GM19452 (cell line): ENCODE data around the gene HTR3B.

Experiments
- ATAC-seq: cut with Tn5 transposase; IDR thresholded peaks from one replicate; pipeline ENCODE4 v1.9.1; 2021; ENCODE audit not compliant: unreplicated experiment

HTR3B gene

DNA sequence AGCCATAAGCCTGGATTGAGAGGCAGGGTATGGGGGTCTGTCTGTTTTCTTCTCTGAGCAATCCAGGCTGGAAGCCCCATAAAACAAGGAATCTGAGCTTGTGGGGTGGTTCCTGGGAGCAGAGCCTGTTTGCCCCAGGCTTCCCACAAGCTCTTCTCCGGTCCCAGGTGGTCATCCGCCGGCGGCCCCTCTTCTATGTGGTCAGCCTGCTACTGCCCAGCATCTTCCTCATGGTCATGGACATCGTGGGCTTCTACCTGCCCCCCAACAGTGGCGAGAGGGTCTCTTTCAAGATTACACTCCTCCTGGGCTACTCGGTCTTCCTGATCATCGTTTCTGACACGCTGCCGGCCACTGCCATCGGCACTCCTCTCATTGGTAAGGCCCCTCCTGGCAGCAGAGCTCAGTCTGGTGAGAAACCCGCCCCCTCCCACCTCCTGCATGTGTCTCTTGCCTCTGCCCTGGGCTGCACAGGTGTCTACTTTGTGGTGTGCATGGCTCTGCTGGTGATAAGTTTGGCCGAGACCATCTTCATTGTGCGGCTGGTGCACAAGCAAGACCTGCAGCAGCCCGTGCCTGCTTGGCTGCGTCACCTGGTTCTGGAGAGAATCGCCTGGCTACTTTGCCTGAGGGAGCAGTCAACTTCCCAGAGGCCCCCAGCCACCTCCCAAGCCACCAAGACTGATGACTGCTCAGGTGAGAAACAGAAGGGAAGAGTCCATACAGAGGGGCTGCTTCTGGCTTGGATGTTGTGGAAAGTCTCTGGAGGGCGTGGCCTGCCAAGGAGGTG is 82.0 kb downstream of the HTR3B start:
- ATAC-seq, result no peak

DNA sequence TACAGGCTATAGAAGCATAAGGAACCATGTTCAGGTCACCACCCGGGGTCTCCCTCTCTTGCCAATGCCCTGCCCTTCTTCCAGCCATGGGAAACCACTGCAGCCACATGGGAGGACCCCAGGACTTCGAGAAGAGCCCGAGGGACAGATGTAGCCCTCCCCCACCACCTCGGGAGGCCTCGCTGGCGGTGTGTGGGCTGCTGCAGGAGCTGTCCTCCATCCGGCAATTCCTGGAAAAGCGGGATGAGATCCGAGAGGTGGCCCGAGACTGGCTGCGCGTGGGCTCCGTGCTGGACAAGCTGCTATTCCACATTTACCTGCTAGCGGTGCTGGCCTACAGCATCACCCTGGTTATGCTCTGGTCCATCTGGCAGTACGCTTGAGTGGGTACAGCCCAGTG is 84.8 kb downstream of the HTR3B start:
- no peak for ATAC-seq

DNA sequence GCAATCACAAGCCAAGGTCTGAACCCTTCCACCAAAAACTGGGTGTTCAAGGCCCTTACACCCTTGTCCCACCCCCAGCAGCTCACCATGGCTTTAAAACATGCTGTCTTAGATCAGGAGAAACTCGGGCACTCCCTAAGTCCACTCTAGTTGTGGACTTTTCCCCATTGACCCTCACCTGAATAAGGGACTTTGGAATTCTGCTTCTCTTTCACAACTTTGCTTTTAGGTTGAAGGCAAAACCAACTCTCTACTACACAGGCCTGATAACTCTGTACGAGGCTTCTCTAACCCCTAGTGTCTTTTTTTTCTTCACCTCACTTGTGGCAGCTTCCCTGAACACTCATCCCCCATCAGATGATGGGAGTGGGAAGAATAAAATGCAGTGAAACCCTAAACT is 85.3 kb downstream of the HTR3B start:
- ATAC-seq, result no peak

DNA sequence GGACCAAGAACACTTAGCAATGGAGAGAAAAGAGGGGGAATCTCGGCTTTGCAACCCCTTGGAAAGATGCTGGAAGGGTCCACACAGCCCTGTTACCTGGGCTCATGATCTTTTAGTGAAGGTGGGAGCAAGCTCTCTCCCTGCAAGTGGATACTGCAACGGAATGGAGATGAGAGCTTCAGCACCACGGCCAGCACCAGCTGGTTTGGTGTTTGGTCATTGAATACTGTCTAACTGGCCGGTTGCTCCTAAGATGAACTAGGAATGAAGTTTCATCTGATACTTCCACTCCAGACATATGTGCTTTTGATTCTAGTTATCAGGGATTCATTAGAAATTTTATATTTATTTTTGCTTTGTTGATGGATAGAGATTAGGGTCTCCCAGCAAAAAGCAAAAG is 86.6 kb downstream of the HTR3B start:
- no peak for ATAC-seq

DNA sequence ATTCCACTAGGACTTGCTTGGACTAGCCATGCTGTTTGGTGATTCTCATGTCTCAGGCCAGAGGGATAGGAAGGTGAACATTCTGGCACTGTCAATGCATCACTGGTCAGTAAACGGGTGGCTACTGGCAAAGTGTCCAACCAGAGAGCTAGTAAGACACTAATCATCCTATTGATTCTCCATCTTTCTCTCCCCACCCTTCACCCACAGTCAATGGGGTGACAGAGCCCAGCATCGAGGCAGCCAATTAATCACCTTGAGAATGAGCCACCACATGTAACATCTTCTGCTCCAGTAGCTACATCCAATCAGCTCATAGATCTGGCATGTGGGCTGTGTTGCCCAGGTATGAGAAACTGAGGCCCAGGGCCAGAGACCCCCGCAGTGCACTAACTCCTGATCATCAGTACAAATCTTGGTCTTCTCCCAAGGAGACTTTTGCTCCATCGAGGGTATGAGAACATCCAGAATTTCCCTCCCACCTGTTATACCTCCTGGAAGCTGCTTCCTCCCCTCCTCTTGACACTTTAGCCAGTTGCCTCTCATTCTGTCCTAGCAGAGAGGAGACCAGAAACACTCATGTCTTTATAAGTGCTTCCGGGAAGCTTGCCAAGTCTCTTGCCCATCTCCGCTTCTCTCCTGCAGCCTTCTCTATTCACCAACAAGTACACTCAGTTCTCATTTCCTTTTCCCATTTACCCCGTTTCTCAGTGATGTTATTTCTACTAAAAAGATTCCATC is 87.3 kb downstream of the HTR3B start:
- ATAC-seq, result no peak

DNA sequence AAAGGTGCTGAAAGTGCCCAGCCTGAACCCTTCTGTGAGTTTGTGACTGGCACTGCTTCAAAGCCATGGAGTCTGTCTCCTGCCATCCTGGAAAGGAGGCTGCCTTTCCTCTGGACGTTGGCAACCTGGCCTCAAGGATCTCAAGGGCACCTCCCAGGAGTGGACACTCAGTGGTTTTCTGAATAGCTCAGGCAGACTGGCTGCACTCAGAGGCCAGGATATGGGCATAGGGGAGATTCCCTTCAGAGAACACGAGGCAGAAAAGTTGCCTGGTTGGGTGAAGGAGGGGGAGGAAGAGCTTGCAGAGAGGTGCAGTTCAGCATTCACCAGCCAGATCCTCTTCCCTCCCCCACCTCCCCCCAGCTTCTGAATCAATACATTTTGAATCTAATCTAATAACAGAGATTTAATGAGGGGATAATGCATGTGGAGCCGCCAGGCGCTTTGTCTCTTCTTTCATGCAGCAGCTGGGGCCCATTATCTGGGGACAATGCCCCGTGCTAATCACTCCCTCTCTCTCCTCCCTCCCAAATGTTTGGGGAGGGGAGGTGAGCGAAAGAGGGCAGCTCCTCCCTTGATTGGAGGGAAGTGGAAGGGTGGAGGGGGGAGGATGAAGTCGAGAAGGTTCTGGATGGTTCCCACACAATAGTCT is 88.0 kb downstream of the HTR3B start:
- no peak for ATAC-seq

DNA sequence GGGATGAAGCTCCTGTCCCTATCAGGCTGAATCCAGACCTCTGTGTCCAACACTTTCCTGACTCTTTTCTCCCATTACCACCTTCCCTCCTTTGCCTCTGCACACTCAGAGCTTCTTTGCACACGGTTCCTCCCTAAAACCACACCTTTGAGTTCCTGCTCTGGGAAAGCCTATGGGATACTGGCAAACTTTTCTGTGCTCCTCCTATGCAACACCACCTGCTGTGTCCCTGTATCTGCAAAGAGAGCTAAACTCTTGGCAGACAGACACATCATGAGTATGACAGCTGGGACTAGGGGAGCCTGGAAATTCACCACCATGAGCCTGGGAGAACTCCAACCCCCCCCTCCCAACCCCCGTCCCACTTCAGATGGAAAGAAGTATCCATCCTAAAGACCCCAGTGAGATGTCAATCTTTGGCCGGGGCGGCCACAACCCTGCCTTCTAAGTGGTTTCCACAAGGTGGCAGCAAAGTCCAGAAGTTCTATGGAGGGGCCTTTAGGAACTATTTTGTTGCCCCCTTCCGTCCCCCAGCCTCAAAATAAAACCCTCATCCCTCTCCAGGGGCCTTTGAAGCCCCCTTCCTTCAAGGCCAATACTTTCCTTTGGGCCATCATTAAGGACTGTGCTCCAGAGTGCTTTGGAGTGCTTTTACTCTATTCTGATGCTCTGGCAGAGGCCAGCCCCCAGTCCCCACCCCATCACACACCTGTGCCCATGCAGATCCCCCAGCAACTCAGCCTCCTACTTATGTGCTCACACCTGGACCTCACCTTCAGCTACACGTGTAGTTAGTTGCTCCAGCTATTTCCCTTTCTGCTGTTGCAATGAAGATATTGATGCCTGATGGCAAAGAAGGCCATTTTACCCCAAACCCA is 89.7 kb downstream of the HTR3B start:
- no peak for ATAC-seq
